GDM1 (cell line): Measurements from ENCODE around the gene TKT.

ENCODE experiments used
- DNase-seq: peaks from one replicate; lab custom pipeline; 2025; lab: John Stamatoyannopoulos, UW

Gene TKT

GRCh38 chr3:53178246-53178645 lies 77.6 kb downstream of the TKT start:
- DNase-seq = no peak

DNA sequence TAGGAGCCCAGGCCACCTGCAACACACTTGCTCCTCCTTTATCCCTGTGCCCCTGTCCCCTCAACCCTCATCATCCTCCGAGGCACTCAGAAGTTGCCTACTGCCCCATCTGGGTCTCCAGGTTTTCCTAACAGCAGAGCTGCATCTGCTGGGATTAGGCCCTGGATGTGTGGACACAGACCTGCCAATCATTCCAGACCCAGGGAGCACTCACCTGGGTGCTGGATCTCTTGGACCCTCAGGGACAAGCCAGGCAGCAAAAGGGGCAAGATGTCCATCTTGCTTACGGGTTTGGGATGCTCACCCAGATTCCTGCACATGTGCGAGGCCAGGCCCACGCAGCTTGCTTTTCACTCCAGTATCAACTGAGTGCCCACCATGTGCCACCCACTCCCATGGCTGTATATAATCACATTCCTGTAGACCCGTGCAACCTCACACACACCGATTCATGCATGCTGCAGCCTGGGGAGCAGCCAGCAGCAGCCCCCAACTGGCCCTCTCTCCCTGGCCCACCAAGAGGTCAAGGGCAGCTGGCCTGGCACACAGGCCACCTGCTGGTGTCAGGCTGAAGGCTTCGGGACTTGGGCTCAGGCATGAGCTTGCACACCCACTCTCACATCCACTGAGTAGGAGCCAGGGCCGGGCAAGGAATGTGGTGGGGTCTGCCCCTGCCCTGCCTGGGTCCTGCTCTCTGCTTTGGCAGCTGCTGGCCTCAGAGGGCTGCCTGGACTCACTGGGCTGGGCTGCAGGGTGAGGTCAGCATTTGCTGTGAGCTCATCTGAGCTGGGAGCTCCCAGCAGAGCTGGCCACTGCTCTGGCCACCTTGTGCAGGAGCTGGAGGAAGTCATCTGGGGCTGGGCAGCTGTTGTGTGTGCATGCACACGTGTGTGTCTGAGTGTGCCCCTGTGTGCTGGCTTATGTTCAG lies 79.9 kb downstream of the TKT start:
- no peak for DNase-seq
